GM06990 (cell line): Measurements from ENCODE around the gene NUP153.

Source experiments
- DNase-seq: peaks from one replicate; pipeline ENCODE4 v3.0.0-alpha.2; 2011; ENCODE audit not compliant: insufficient read length; ENCODE audit errors: extremely low read depth
- H3K27me3 ChIP-seq: replicated peaks from 2 replicates; pipeline ENCODE4 v1.6.0; 2011; ENCODE audit warnings: low read length; ENCODE audit not compliant: control insufficient read depth, insufficient read depth
- H3K36me3 ChIP-seq: 2 replicates; pipeline ENCODE4 v1.5.1; 2011; ENCODE audit warnings: low read length; ENCODE audit not compliant: control insufficient read depth, insufficient read depth
- H3K4me3 ChIP-seq: replicated peaks from 2 replicates; pipeline ENCODE4 v1.5.1; 2011; ENCODE audit warnings: low read depth, mild to moderate bottlenecking, control low read depth, low read length
- CTCF ChIP-seq: IDR thresholded peaks from 2 replicates; pipeline ENCODE4 v1.5.1; 2011; ENCODE audit warnings: low read length, control low read depth, mild to moderate bottlenecking, inconsistent platforms; ENCODE audit not compliant: insufficient read depth, poor library complexity, severe bottlenecking

NUP153 gene

GRCh38 chr6:17728551-17729222 lies 22.0 kb upstream of the NUP153 start:
- Histone ChIP-seq H3K4me3 (no peak overlapping the region), H3K27me3 (no peaks in the 10 kb centered on the region), H3K36me3 (no peaks in the 10 kb centered on the region)
- DNase-seq, result no peak
- TF ChIP-seq CTCF, result no peak

- H3K4me3 ChIP-seq, result no peak overlapping the region
- no peak for DNase-seq
Measured at GRCh38 chr6:17725083-17725482, 18.4 kb upstream of the NUP153 start.

GRCh38 chr6:17724341-17724740 lies 17.6 kb upstream of the NUP153 start:
- TF ChIP-seq CTCF, result no peak

More at GRCh38 chr6:17725083-17725482, 18.4 kb upstream of the NUP153 start:
- Histone ChIP-seq H3K27me3 (no peaks in the 10 kb centered on the region), H3K36me3 (no peaks in the 10 kb centered on the region)
- TF ChIP-seq CTCF, result no peak

GRCh38 chr6:17721671-17722070 lies 14.9 kb upstream of the NUP153 start:
- no peak for DNase-seq
- TF ChIP-seq CTCF, result no peak
- Histone ChIP-seq H3K27me3 (no peaks in the 10 kb centered on the region), H3K36me3 (no peaks in the 10 kb centered on the region), H3K4me3 (no peak overlapping the region)

More at GRCh38 chr6:17724341-17724740, 17.6 kb upstream of the NUP153 start:
- H3K36me3 ChIP-seq, result no peaks in the 10 kb centered on the region
- no peak overlapping the region for H3K4me3 ChIP-seq
- no peaks in the 10 kb centered on the region for H3K27me3 ChIP-seq
- DNase-seq, result no peak

GRCh38 chr6:17719323-17720041 lies 12.8 kb upstream of the NUP153 start:
- no peak overlapping the region for H3K4me3 ChIP-seq
- no peaks in the 10 kb centered on the region for H3K36me3 ChIP-seq
- no peak for DNase-seq
- no peaks in the 10 kb centered on the region for H3K27me3 ChIP-seq
- no peak for TF ChIP-seq CTCF

- DNase-seq, result no peak
- no peaks in the 10 kb centered on the region for H3K27me3 ChIP-seq
- no peak overlapping the region for H3K4me3 ChIP-seq
- H3K36me3 ChIP-seq, result no peaks in the 10 kb centered on the region
- no peak for TF ChIP-seq CTCF
Measured at GRCh38 chr6:17716221-17716620, 9.5 kb upstream of the NUP153 start.
